ENCODE results near the gene CCDC32. TPM values are rescaled to one million over a fixed set of nuclear protein-coding genes. Genes with fewer than 3 reads are reported as not detected.
A peak's percentile ranks its signal among the peaks of the same experiment; 100 is the strongest.

CCDC32 gene
- total and polyA plus RNA-seq, 2 of the 13 experiments (the other 11 are each of a cell fraction or from before 2014, with no cell fraction given) = 10.8 to 23.2 TPM

DNA sequence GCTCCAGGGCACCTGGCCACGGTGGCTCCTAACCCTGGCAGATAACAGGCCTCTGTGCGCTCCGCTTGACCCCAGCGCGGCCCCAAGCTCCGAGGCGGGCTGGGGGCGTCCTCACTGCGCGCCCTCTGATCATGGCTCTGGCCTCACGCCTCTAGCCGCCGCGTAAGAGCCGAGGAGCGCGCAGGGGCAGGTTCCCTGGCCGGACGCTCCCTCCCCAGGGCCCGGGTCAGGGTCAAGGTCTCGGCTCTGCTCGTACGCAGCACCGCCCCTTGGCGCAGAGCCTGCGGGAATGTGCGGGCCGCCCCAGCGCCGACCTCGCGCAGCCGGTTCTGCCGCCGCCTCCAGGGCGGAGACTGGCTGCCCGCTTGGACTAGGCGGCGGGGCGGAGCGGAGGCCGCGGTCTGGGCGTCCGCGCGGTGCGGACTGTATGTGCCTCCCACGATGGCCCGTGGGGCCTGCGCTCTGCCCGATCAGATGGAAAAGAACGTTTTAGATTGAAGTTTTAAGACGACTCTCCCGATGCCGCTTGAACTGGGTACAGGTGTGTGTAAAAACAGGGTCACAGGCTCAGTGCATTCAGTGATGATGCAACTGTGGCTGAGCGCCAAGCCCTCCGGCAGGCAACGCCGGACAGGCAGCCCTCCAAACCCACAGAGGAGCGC is 53.2 kb downstream of the CCDC32 start (continued):
- TF ChIP-seq GATA4 (IDR thresholded peaks at IDR 0.05; ENCODE audit: borderline replicate concordance, low read depth) (no peak), SP5 (CRISPR knock-in tag; IDR thresholded peaks at IDR 0.05; ENCODE audit: borderline replicate concordance, low read depth) (peak; percentile 99), ZNF441 (CRISPR knock-in tag; IDR thresholded peaks at IDR 0.05; ENCODE audit: borderline replicate concordance) (peak; percentile 81), HDAC6 (IDR thresholded peaks at IDR 0.05; ENCODE audit: low read depth, low read length) (no peak), ZNF34 (CRISPR knock-in tag; IDR thresholded peaks at IDR 0.05; ENCODE audit: borderline replicate concordance) (0 out of 2 replicates have a peak, but pooled peaks have one; percentile 66), SUZ12 (IDR thresholded peaks at IDR 0.05; ENCODE audit: low read depth, low read length) (no peak), TCF12 (IDR thresholded peaks at IDR 0.05) (no peak), TCF12 (CRISPR knock-in tag; IDR thresholded peaks at IDR 0.05) (no peak), ZNF160 (CRISPR knock-in tag; IDR thresholded peaks at IDR 0.05) (peak; percentile 53; the same call in 1 of the 2 replicates), TAF15 (IDR thresholded peaks at IDR 0.05; ENCODE audit: low read depth, low read length, poor library complexity, severe bottlenecking) (no peak), REL (CRISPR knock-in tag; conservative IDR thresholded peaks at IDR 0.05) (0 out of 2 replicates have a peak, but pooled peaks have one; percentile 75), TEAD3 (CRISPR knock-in tag; optimal IDR thresholded peaks at IDR 0.05; ENCODE audit: borderline replicate concordance) (peak; percentile 82), ATF5 (CRISPR knock-in tag; IDR thresholded peaks at IDR 0.05; ENCODE audit: low read depth) (0 out of 2 replicates have a peak, but pooled peaks have one; percentile 54), ZNF639 (CRISPR knock-in tag; conservative IDR thresholded peaks at IDR 0.05) (peak; percentile 82; the same call in 1 of the 2 replicates), ZNF616 (CRISPR knock-in tag; IDR thresholded peaks at IDR 0.05; ENCODE audit: low read depth) (no peak), CEBPG (CRISPR knock-in tag; IDR thresholded peaks at IDR 0.05) (peak; percentile 70), NAIF1 (CRISPR knock-in tag; IDR thresholded peaks at IDR 0.05; ENCODE audit: borderline replicate concordance) (peak; percentile 86; the same call in 1 of the 2 replicates)
- TF ChIP-seq, protein P1, sequence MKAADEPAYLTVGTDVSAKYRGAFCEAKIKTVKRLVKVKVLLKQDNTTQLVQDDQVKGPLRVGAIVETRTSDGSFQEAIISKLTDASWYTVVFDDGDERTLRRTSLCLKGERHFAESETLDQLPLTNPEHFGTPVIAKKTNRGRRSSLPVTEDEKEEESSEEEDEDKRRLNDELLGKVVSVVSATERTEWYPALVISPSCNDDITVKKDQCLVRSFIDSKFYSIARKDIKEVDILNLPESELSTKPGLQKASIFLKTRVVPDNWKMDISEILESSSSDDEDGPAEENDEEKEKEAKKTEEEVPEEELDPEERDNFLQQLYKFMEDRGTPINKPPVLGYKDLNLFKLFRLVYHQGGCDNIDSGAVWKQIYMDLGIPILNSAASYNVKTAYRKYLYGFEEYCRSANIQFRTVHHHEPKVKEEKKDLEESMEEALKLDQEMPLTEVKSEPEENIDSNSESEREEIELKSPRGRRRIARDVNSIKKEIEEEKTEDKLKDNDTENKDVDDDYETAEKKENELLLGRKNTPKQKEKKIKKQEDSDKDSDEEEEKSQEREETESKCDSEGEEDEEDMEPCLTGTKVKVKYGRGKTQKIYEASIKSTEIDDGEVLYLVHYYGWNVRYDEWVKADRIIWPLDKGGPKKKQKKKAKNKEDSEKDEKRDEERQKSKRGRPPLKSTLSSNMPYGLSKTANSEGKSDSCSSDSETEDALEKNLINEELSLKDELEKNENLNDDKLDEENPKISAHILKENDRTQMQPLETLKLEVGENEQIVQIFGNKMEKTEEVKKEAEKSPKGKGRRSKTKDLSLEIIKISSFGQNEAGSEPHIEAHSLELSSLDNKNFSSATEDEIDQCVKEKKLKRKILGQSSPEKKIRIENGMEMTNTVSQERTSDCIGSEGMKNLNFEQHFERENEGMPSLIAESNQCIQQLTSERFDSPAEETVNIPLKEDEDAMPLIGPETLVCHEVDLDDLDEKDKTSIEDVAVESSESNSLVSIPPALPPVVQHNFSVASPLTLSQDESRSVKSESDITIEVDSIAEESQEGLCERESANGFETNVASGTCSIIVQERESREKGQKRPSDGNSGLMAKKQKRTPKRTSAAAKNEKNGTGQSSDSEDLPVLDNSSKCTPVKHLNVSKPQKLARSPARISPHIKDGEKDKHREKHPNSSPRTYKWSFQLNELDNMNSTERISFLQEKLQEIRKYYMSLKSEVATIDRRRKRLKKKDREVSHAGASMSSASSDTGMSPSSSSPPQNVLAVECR (CRISPR knock-in tag; IDR thresholded peaks at IDR 0.05; ENCODE audit: borderline replicate concordance) = peak; percentile 76; the same call in 1 of the 2 replicates
- TF ChIP-seq, protein P2, sequence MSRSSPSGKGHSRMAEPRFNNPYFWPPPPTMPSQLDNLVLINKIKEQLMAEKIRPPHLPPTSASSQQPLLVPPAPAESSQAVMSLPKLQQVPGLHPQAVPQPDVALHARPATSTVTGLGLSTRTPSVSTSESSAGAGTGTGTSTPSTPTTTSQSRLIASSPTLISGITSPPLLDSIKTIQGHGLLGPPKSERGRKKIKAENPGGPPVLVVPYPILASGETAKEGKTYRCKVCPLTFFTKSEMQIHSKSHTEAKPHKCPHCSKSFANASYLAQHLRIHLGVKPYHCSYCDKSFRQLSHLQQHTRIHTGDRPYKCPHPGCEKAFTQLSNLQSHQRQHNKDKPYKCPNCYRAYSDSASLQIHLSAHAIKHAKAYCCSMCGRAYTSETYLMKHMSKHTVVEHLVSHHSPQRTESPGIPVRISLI (CRISPR knock-in tag; IDR thresholded peaks at IDR 0.05; ENCODE audit: borderline replicate concordance) = peak; percentile 45; the same call in 1 of the 2 replicates
- TF ChIP-seq, protein P3, sequence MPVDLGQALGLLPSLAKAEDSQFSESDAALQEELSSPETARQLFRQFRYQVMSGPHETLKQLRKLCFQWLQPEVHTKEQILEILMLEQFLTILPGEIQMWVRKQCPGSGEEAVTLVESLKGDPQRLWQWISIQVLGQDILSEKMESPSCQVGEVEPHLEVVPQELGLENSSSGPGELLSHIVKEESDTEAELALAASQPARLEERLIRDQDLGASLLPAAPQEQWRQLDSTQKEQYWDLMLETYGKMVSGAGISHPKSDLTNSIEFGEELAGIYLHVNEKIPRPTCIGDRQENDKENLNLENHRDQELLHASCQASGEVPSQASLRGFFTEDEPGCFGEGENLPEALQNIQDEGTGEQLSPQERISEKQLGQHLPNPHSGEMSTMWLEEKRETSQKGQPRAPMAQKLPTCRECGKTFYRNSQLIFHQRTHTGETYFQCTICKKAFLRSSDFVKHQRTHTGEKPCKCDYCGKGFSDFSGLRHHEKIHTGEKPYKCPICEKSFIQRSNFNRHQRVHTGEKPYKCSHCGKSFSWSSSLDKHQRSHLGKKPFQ (CRISPR knock-in tag; IDR thresholded peaks at IDR 0.05; ENCODE audit: insufficient replicate concordance) = no peak
